ENCODE results near the gene TMEM139.

TMEM139 gene

GRCh38 chr7:143320620-143321019, 35.9 kb downstream of the TMEM139 start:
- TF ChIP-seq CTCF (IDR thresholded peaks at IDR 0.05; ENCODE audit: low read depth, low read length, missing control alignments) = no peak
- H3K4me3 ChIP-seq (replicated peaks; ENCODE audit: low read depth, low read length) = no peak overlapping the region
- DNase-seq (ENCODE audit: extremely low read depth, low read depth) = no peak

GRCh38 chr7:143321242-143321641, 36.5 kb downstream of the TMEM139 start:
- DNase-seq (ENCODE audit: extremely low read depth, low read depth) = no peak
- TF ChIP-seq CTCF (IDR thresholded peaks at IDR 0.05; ENCODE audit: low read depth, low read length, missing control alignments) = no peak
- H3K4me3 ChIP-seq (replicated peaks; ENCODE audit: low read depth, low read length) = no peak overlapping the region

GRCh38 chr7:143321734-143322133, 37.0 kb downstream of the TMEM139 start:
- TF ChIP-seq CTCF (IDR thresholded peaks at IDR 0.05; ENCODE audit: low read depth, low read length, missing control alignments) = no peak
- no peak overlapping the region for H3K4me3 ChIP-seq (replicated peaks; ENCODE audit: low read depth, low read length)
- no peak for DNase-seq (ENCODE audit: extremely low read depth, low read depth)

GRCh38 chr7:143322760-143323633, 38.2 kb downstream of the TMEM139 start:
- no peak overlapping the region for H3K4me3 ChIP-seq (replicated peaks; ENCODE audit: low read depth, low read length)
- TF ChIP-seq CTCF (IDR thresholded peaks at IDR 0.05; ENCODE audit: low read depth, low read length, missing control alignments) = no peak
- DNase-seq (ENCODE audit: extremely low read depth, low read depth) = peak; percentile 5

GRCh38 chr7:143323653-143324052, 38.9 kb downstream of the TMEM139 start:
- no peak for DNase-seq (ENCODE audit: extremely low read depth, low read depth)
- no peak for TF ChIP-seq CTCF (IDR thresholded peaks at IDR 0.05; ENCODE audit: low read depth, low read length, missing control alignments)
- no peak overlapping the region for H3K4me3 ChIP-seq (replicated peaks; ENCODE audit: low read depth, low read length)

- no peak overlapping the region for H3K4me3 ChIP-seq (replicated peaks; ENCODE audit: low read depth, low read length)
- no peak for TF ChIP-seq CTCF (IDR thresholded peaks at IDR 0.05; ENCODE audit: low read depth, low read length, missing control alignments)
- DNase-seq (ENCODE audit: extremely low read depth, low read depth) = no peak
Observed at GRCh38 chr7:143325240-143325639, 40.5 kb downstream of the TMEM139 start.

Measured in HFF-Myc (cell line).